H9 (cell line): ENCODE measurements around the gene PRTG. TPM values are rescaled to one million over a fixed set of nuclear protein-coding genes. Genes with fewer than 3 reads are reported as not detected.

ENCODE experiments used
- DNase-seq: peaks from one replicate; pipeline ENCODE4 v3.0.0-alpha.2; 2017
- H2AFZ ChIP-seq: one replicate; pipeline ENCODE4 v1.6.1; 2013; ENCODE audit warnings: mild to moderate bottlenecking, low read length, control low read depth, moderate library complexity
- H2AK5ac ChIP-seq: 2 replicates; pipeline ENCODE4 v1.6.1; 2013; ENCODE audit warnings: low read length, control low read depth, mixed read lengths; ENCODE audit not compliant: insufficient read length
- H2BK120ac ChIP-seq: one replicate; pipeline ENCODE4 v1.6.1; 2013; ENCODE audit warnings: low read depth, mild to moderate bottlenecking, low read length, control low read depth, inconsistent platforms; ENCODE audit not compliant: poor library complexity, severe bottlenecking
- H2BK12ac ChIP-seq: 2 replicates; pipeline ENCODE4 v1.6.1; 2013; ENCODE audit warnings: low read length, control low read depth, mixed read lengths, low read depth; ENCODE audit not compliant: insufficient read length
- H2BK15ac ChIP-seq: 2 replicates; pipeline ENCODE4 v1.6.1; 2013; ENCODE audit warnings: low read depth, low read length, control low read depth
- H2BK20ac ChIP-seq: one replicate; pipeline ENCODE4 v1.6.1; 2013; ENCODE audit warnings: low read depth, mild to moderate bottlenecking, low read length, control low read depth, inconsistent platforms; ENCODE audit not compliant: poor library complexity, severe bottlenecking
- H2BK5ac ChIP-seq: 2 replicates; pipeline ENCODE4 v1.6.1; 2013; ENCODE audit warnings: low read length, control low read depth, mixed read lengths; ENCODE audit not compliant: insufficient read length
- H3K14ac ChIP-seq: 2 replicates; pipeline ENCODE4 v1.6.1; 2013; ENCODE audit warnings: low read length, control low read depth; ENCODE audit not compliant: insufficient read depth
- H3K18ac ChIP-seq: 2 replicates; pipeline ENCODE4 v1.6.1; 2013; ENCODE audit warnings: low read depth, mild to moderate bottlenecking, mixed read lengths, low read length, control low read depth; ENCODE audit not compliant: insufficient read length
- H3K23ac ChIP-seq: 2 replicates; pipeline ENCODE4 v1.6.1; 2013; ENCODE audit warnings: low read length, control low read depth, mixed read lengths, low read depth; ENCODE audit not compliant: insufficient read length
- H3K23me2 ChIP-seq: 2 replicates; pipeline ENCODE4 v1.6.1; 2013; ENCODE audit warnings: low read depth, mild to moderate bottlenecking, mixed read lengths, low read length, control low read depth; ENCODE audit not compliant: insufficient read length, poor library complexity, severe bottlenecking
- H3K27ac ChIP-seq: 2 replicates; pipeline ENCODE4 v1.5.1; 2013; ENCODE audit warnings: low read length, control low read depth, mixed read lengths, low read depth; ENCODE audit not compliant: insufficient read length
- H3K27me3 ChIP-seq: 2 replicates; pipeline ENCODE4 v1.6.1; 2013; ENCODE audit warnings: low read length, control low read depth, inconsistent platforms; ENCODE audit not compliant: insufficient read depth
- H3K4ac ChIP-seq: 2 replicates; pipeline ENCODE4 v1.6.1; 2013; ENCODE audit warnings: low read depth, mild to moderate bottlenecking, control low read depth, inconsistent platforms, low read length, moderate library complexity
- H3K4me1 ChIP-seq: 2 replicates; pipeline ENCODE4 v1.6.1; 2013; ENCODE audit warnings: low read length, control low read depth, inconsistent platforms; ENCODE audit not compliant: insufficient read depth
- H3K4me2 ChIP-seq: 2 replicates; pipeline ENCODE4 v1.6.1; 2013; ENCODE audit warnings: low read length, control low read depth, mixed read lengths; ENCODE audit not compliant: insufficient read length, insufficient read depth
- H3K56ac ChIP-seq: 2 replicates; pipeline ENCODE4 v1.6.1; 2013; ENCODE audit warnings: low read depth, mild to moderate bottlenecking, mixed read lengths, low read length, control low read depth; ENCODE audit not compliant: insufficient read length
- H3K79me1 ChIP-seq: 2 replicates; pipeline ENCODE4 v1.6.1; 2013; ENCODE audit warnings: low read depth, mild to moderate bottlenecking, moderate library complexity, low read length, control low read depth, inconsistent platforms; ENCODE audit not compliant: insufficient read depth, poor library complexity, severe bottlenecking
- H3K79me2 ChIP-seq: 2 replicates; pipeline ENCODE4 v1.6.1; 2013; ENCODE audit warnings: low read length, control low read depth, inconsistent platforms; ENCODE audit not compliant: insufficient read depth
- H3K9ac ChIP-seq: 2 replicates; pipeline ENCODE4 v1.6.1; 2013; ENCODE audit warnings: low read length, control low read depth, mixed read lengths; ENCODE audit not compliant: insufficient read length; ENCODE audit errors: extremely low read depth
- H3K9me3 ChIP-seq: one replicate; pipeline ENCODE4 v1.6.1; 2013; ENCODE audit warnings: low read depth, low read length, inconsistent platforms; ENCODE audit not compliant: control insufficient read depth
- H3T11ph ChIP-seq: one replicate; pipeline ENCODE4 v1.6.1; 2013; ENCODE audit warnings: mild to moderate bottlenecking, low read length, control low read depth, inconsistent platforms
- H4K20me1 ChIP-seq: one replicate; pipeline ENCODE4 v1.6.1; 2013; ENCODE audit not compliant: control insufficient read depth, insufficient read length, insufficient read depth
- H4K5ac ChIP-seq: 2 replicates; pipeline ENCODE4 v1.6.1; 2013; ENCODE audit warnings: low read depth, mild to moderate bottlenecking, mixed read lengths, low read length, control low read depth; ENCODE audit not compliant: insufficient read length
- H4K8ac ChIP-seq: replicated peaks from 2 replicates; pipeline ENCODE4 v1.6.1; 2013; ENCODE audit warnings: low read length, control low read depth, mixed read lengths, low read depth; ENCODE audit not compliant: insufficient read length
- H4K91ac ChIP-seq: 2 replicates; pipeline ENCODE4 v1.6.1; 2013; ENCODE audit warnings: low read depth, mild to moderate bottlenecking, moderate library complexity, mixed read lengths, low read length, control low read depth; ENCODE audit not compliant: insufficient read length
- H3K27ac Mint-ChIP-seq, 3 experiments: 2 replicates in 2 of 3; 3 replicates in 1 of 3; pipeline ENCODE4 v1.8.0; 2020 to 2021; ENCODE audit warnings: mixed read lengths in 3 of 3, mild to moderate bottlenecking in 1 of 3, moderate library complexity in 1 of 3
- H3K27me3 Mint-ChIP-seq: 2 replicates; pipeline ENCODE4 v1.8.0; 2021; ENCODE audit warnings: low read depth, mild to moderate bottlenecking, moderate library complexity, mixed read lengths
- H3K36me3 Mint-ChIP-seq, 3 experiments: 2 replicates in 2 of 3; 3 replicates in 1 of 3; pipeline ENCODE4 v1.8.0; 2020 to 2021; ENCODE audit warnings: low read depth in 3 of 3, mixed read lengths in 3 of 3; ENCODE audit not compliant: insufficient read depth in 1 of 3
- H3K4me1 Mint-ChIP-seq, 2 experiments: 2 replicates each; pipeline ENCODE4 v1.8.0; 2020; ENCODE audit warnings: mixed read lengths in 2 of 2
- H3K4me3 Mint-ChIP-seq, 2 experiments: 2 replicates in 1 of 2; 3 replicates in 1 of 2; pipeline ENCODE4 v1.8.0; 2020 to 2021; ENCODE audit warnings: mild to moderate bottlenecking in 2 of 2, mixed read lengths in 2 of 2, moderate library complexity in 1 of 2
- H3K9me3 Mint-ChIP-seq, 2 experiments: 2 replicates in 1 of 2; 3 replicates in 1 of 2; pipeline ENCODE4 v1.8.0; 2020; ENCODE audit warnings: mild to moderate bottlenecking in 2 of 2, mixed read lengths in 2 of 2, moderate library complexity in 1 of 2
- WGBS: extraction: QIAGEN DNeasy Blood & Tissue Kit; methylation state at CpG from one replicate; pipeline ENCODE4 v1.1.7; 2013; ENCODE audit warnings: missing lambda C conversion rate, low lambda C conversion rate, mixed read lengths; ENCODE audit not compliant: insufficient read length; ENCODE audit errors: extremely low coverage; 5-methylcytosine and 5-hydroxymethylcytosine counted together
- total RNA-seq: library from RNA; stranded (reverse); gene quantifications from 2 replicates; pipeline ENCODE4 v1.2.1, GENCODE V29; 2021
- TF ChIP-seq, protein P1 (sequence below): fragments of 200-600 bp; sonication (generic); conservative IDR thresholded peaks from 3 replicates; pipeline ENCODE4 v1.8.0; 2021; ENCODE audit warnings: antibody characterized with exemption, mild to moderate bottlenecking

PRTG gene
- total RNA-seq, 1 experiment from 2014 or later: 5.7 TPM

DNA sequence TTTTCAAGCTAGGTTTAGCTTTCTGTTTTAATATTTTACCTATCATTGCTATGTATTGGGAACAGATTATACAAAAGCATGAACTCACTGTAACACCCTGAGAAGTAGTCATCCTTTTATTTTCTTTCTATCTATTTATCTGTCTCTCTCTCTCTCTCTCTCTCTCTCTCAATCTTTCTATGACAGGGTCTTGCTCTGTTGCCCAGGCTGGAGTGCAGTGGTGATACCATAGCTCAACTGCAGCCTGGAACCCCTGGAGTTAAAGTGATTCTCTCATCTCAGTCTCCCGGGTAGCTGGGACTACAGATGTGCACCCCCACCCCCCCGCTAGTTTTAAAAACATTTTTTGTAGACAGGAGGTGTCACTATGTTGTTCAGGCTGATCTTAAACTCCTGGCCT lies 28.9 kb downstream of the PRTG start:
- Histone ChIP-seq H3K79me1 (no peaks in the 10 kb centered on the region), H3K23me2 (no peaks in the 10 kb centered on the region), H2BK12ac (no peak overlapping the region), H4K5ac (no peak overlapping the region), H4K91ac (no peak overlapping the region), H3K18ac (no peak overlapping the region), H4K20me1 (no peaks in the 10 kb centered on the region), H2AK5ac (no peak overlapping the region), H3K9me3 (no peaks in the 10 kb centered on the region), H3K27me3 (no peaks in the 10 kb centered on the region), H3K23ac (no peak overlapping the region), H3T11ph (no peak overlapping the region), H3K79me2 (no peaks in the 10 kb centered on the region), H3K14ac (no peak overlapping the region), H3K4me2 (no peak overlapping the region), H2BK5ac (no peak overlapping the region), H3K4me1 (no peaks in the 10 kb centered on the region), H2BK20ac (no peak overlapping the region), H3K56ac (no peak overlapping the region), H3K27ac (no peak overlapping the region), H2AFZ (no peak overlapping the region), H4K8ac (no peak overlapping the region), H3K4ac (no peak overlapping the region), H2BK120ac (no peak overlapping the region), H3K9ac (no peak overlapping the region), H2BK15ac (no peak overlapping the region)
- H3K9me3 Mint-ChIP-seq: peaks cover 13% of the 10 kb centered on the region in 2 experiments
- WGBS: no CpG with 5 or more reads among the region's 2 CpGs
- H3K27ac Mint-ChIP-seq: no peak overlapping the region
- peaks cover 79% of the 10 kb centered on the region for H3K27me3 Mint-ChIP-seq
- TF ChIP-seq, protein P1, sequence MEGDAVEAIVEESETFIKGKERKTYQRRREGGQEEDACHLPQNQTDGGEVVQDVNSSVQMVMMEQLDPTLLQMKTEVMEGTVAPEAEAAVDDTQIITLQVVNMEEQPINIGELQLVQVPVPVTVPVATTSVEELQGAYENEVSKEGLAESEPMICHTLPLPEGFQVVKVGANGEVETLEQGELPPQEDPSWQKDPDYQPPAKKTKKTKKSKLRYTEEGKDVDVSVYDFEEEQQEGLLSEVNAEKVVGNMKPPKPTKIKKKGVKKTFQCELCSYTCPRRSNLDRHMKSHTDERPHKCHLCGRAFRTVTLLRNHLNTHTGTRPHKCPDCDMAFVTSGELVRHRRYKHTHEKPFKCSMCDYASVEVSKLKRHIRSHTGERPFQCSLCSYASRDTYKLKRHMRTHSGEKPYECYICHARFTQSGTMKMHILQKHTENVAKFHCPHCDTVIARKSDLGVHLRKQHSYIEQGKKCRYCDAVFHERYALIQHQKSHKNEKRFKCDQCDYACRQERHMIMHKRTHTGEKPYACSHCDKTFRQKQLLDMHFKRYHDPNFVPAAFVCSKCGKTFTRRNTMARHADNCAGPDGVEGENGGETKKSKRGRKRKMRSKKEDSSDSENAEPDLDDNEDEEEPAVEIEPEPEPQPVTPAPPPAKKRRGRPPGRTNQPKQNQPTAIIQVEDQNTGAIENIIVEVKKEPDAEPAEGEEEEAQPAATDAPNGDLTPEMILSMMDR: no peak
- no peak for DNase-seq
- H3K4me3 Mint-ChIP-seq: no peak overlapping the region
- peaks cover 15 to 16% of the 10 kb centered on the region in 2 experiments for H3K4me1 Mint-ChIP-seq
- peaks cover 4 to 18% (median 11%) of the 10 kb centered on the region in 3 experiments; a peak in 5 of 7 replicates for H3K36me3 Mint-ChIP-seq
